Caco-2 (cell line): ENCODE measurements around the gene FAM193A. TPM values are rescaled to one million over a fixed set of nuclear protein-coding genes. Genes with fewer than 3 reads are reported as not detected.
"Not testable (repeated sequence)": the region's sequence is repeated elsewhere in the genome, so short reads cannot be mapped to it uniquely, and the experiment has no call there.

ENCODE experiments used
- BruUV-seq: library from RNA; stranded (reverse); fragments of 400-500 nt; replicated peaks from 2 replicates; lab custom pipeline; 2021; lab: Mats Ljungman, UMichigan
- CTCF ChIA-PET: fragments of 300-600 bp; sonication (Branson Sonifier 250); formaldehyde crosslinking; loops from one replicate; lab custom pipeline; 2022; ENCODE audit warnings: antibody characterized with exemption; lab: Charles Lee
- POLR2A ChIA-PET: fragments of 300-600 bp; sonication (Branson Sonifier 250); formaldehyde crosslinking; loops from one replicate; lab custom pipeline; 2022; ENCODE audit warnings: antibody characterized with exemption; lab: Charles Lee
- DNase-seq, 2 experiments: peaks; one replicate each; pipeline versions ENCODE4 v3.0.0 to v3.0.0-alpha.2; 2020 to 2022
- H3K27me3 ChIP-seq: replicated peaks from 2 replicates; pipeline ENCODE4 v1.6.0; 2011; ENCODE audit warnings: low read length; ENCODE audit not compliant: control insufficient read depth, insufficient read depth
- H3K36me3 ChIP-seq: 2 replicates; pipeline ENCODE4 v1.5.1; 2011; ENCODE audit warnings: low read length; ENCODE audit not compliant: control insufficient read depth, insufficient read depth
- H3K4me1 ChIP-seq: fragments of 250-450 bp; sonication (Bioruptor Pico); 2 replicates; pipeline ENCODE4 v1.5.1; 2020; ENCODE audit warnings: mild to moderate bottlenecking
- H3K4me3 ChIP-seq: 2 replicates; pipeline ENCODE4 v1.5.1; 2011; ENCODE audit warnings: low read depth, mild to moderate bottlenecking, control low read depth, low read length
- H3K9me3 ChIP-seq: fragments of 250-450 bp; sonication (Bioruptor Pico); 2 replicates; pipeline ENCODE4 v1.5.1; 2020; ENCODE audit warnings: mild to moderate bottlenecking, moderate library complexity
- H3K27ac Mint-ChIP-seq: one replicate; pipeline ENCODE4 v1.8.0; 2022; ENCODE audit warnings: mixed read lengths; ENCODE audit not compliant: unreplicated experiment
- H3K27me3 Mint-ChIP-seq: one replicate; pipeline ENCODE4 v1.8.0; 2022; ENCODE audit warnings: mixed read lengths; ENCODE audit not compliant: insufficient read depth, unreplicated experiment
- H3K36me3 Mint-ChIP-seq: one replicate; pipeline ENCODE4 v1.8.0; 2022; ENCODE audit warnings: mild to moderate bottlenecking, mixed read lengths; ENCODE audit not compliant: insufficient read depth, unreplicated experiment
- H3K4me1 Mint-ChIP-seq: one replicate; pipeline ENCODE4 v1.8.0; 2022; ENCODE audit warnings: low read depth, mixed read lengths; ENCODE audit not compliant: unreplicated experiment
- H3K4me3 Mint-ChIP-seq: one replicate; pipeline ENCODE4 v1.8.0; 2022; ENCODE audit warnings: mild to moderate bottlenecking, moderate library complexity, mixed read lengths; ENCODE audit not compliant: unreplicated experiment
- H3K9me3 Mint-ChIP-seq: one replicate; pipeline ENCODE4 v1.8.0; 2022; ENCODE audit warnings: mixed read lengths; ENCODE audit not compliant: unreplicated experiment
- CTCF ChIP-seq, 2 experiments: fragments of 200-600 bp in 1 of 2; IDR thresholded peaks; 1 replicate in 1 of 2; 2 replicates in 1 of 2; pipeline versions ENCODE4 v1.5.1 to v1.8.0; 2011 to 2022; ENCODE audit warnings: antibody characterized with exemption in 1 of 2, control low read depth in 1 of 2, inconsistent platforms in 1 of 2, low read depth in 1 of 2, low read length in 1 of 2, mild to moderate bottlenecking in 1 of 2, moderate library complexity in 1 of 2; ENCODE audit not compliant: insufficient read depth in 1 of 2, severe bottlenecking in 1 of 2, unreplicated experiment in 1 of 2
- intact Hi-C: fragments of 100-400 bp; cut with micrococcal nuclease; formaldehyde crosslinking; loops from one replicate; pipeline ENCODE4 v1.10.0; 2022; ENCODE audit not compliant: unreplicated experiment
- total RNA-seq: library from RNA; stranded (reverse); gene quantifications from 2 replicates; pipeline ENCODE4 v1.2.3, GENCODE V29; 2022

FAM193A gene
- total RNA-seq, 1 experiment from 2014 or later, result 28.7 TPM

DNA sequence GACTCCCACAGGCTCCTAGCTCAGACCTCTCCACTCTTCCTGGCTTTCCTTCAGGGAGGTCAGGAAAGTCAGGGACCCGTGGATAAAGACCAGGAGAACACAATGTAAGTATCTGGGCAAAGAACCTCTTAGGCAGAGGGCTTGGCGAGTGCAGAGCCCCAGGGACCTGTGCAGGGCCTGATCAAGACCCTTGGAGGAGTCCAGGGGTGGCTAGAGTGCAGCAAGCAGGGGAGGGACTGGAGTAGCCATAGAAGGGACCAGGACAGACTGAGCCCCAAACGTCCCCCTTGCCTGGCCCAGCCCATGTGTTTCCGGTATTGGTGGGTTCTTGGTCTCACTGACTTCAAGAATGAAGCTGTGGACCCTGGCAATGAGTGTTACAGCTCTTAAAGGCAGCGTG lies 225.6 kb downstream of the FAM193A start:
- intact Hi-C loops, result no loop called here
- POLR2A ChIA-PET, result no interaction called here
- CTCF ChIA-PET, result no interaction called here

DNA sequence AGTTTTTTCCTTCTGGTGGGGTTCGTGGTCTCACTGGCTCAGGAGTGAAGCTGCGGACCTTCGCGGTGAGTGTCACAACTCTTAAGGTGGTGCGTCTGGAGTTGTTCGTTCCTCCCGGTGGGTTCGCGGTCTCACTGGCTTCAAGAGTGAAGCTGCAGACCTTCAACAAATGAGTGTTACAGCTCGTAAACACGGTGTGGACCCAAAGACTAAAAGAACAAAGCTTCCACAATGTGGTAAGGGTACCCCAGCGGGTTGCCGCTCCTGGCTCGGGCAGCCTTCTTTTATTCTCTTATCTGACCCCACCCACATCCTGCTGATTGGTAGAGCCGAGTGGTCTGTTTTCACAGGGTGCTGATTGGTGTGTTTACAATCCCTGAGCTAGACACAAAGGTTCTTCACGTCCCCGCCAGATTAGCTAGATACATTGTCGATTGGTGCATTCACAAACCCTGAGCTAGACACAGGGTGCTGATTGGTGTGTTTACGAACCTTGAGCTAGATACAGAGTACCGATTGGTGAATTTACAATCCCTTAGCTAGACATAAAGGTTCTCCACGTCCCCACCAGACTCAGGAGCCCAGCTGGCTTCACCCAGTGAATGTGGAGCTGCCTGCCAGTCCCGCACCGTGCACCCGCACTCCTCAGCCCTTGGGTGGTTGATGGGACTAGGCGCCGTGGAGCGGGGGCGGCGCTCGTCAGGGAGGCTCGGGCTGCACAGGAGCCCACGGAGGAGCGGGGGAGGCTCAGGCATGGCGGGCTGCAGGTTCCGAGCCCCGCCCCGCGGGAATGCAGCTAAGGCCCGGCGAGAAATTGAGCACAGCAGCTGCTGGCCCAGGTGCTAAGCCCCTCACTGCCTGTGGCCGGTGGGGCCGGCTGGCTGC lies 226.3 kb downstream of the FAM193A start:
- H3K9me3 Mint-ChIP-seq, DNase-seq, POLR2A ChIA-PET, CTCF ChIA-PET, H3K9me3 ChIP-seq, H3K36me3 Mint-ChIP-seq, H3K4me3 ChIP-seq, H3K27me3 ChIP-seq, H3K36me3 ChIP-seq, H3K4me3 Mint-ChIP-seq, H3K27me3 Mint-ChIP-seq, H3K4me1 Mint-ChIP-seq, intact Hi-C loops, BruUV-seq: not testable (repeated sequence)
- peak overlapping the region; percentile 63 for H3K27ac Mint-ChIP-seq
- peaks cover 17% of the 10 kb centered on the region for H3K4me1 ChIP-seq

More for the DNA sequence above, 225.6 kb downstream of the FAM193A start:
- DNase-seq, result no peak
- no peaks in the 10 kb centered on the region for H3K36me3 ChIP-seq
- H3K9me3 Mint-ChIP-seq, result peaks cover 6% of the 10 kb centered on the region
- H3K27me3 Mint-ChIP-seq, result no peaks in the 10 kb centered on the region
- H3K27ac Mint-ChIP-seq, result peak overlapping the region; percentile 63
- H3K4me3 Mint-ChIP-seq, result no peak overlapping the region
- H3K4me3 ChIP-seq, result no peak overlapping the region
- no peaks in the 10 kb centered on the region for H3K27me3 ChIP-seq
- TF ChIP-seq CTCF (IDR thresholded peaks at IDR 0.05; ENCODE audit: insufficient read depth in 1 of 2, low read depth in 1 of 2, low read length in 1 of 2, severe bottlenecking in 1 of 2, unreplicated experiment in 1 of 2), result no peak
- H3K4me1 Mint-ChIP-seq, result peaks cover 7% of the 10 kb centered on the region
- BruUV-seq, result no TSS peak
- H3K4me1 ChIP-seq, result peaks cover 17% of the 10 kb centered on the region
- H3K9me3 ChIP-seq, result no peaks in the 10 kb centered on the region
- H3K36me3 Mint-ChIP-seq, result no peaks in the 10 kb centered on the region

- POLR2A ChIA-PET, result no interaction called here
- peaks cover 7% of the 10 kb centered on the region for H3K4me1 Mint-ChIP-seq
- peaks cover 6% of the 10 kb centered on the region for H3K9me3 Mint-ChIP-seq
- no peak for TF ChIP-seq CTCF (IDR thresholded peaks at IDR 0.05; ENCODE audit: insufficient read depth in 1 of 2, low read depth in 1 of 2, low read length in 1 of 2, severe bottlenecking in 1 of 2, unreplicated experiment in 1 of 2)
- Histone ChIP-seq H3K4me3 (no peak overlapping the region), H3K36me3 (no peaks in the 10 kb centered on the region), H3K27me3 (no peaks in the 10 kb centered on the region), H3K9me3 (no peaks in the 10 kb centered on the region), H3K4me1 (peaks cover 17% of the 10 kb centered on the region)
- BruUV-seq, result no TSS peak
- no peaks in the 10 kb centered on the region for H3K27me3 Mint-ChIP-seq
- no peak for DNase-seq
- no peak overlapping the region for H3K27ac Mint-ChIP-seq
- H3K4me3 Mint-ChIP-seq, result no peak overlapping the region
- intact Hi-C loops, result no loop called here
- no peaks in the 10 kb centered on the region for H3K36me3 Mint-ChIP-seq
- CTCF ChIA-PET, result no interaction called here
Measured at GRCh38 chr4:2763511-2763967, 227.1 kb downstream of the FAM193A start.
